Peyer's patch (tissue), 4 donors: Measurements from ENCODE around the gene SLC44A5.

Experiments used
- CTCF ChIP-seq, 6 experiments: fragments of 450-650 bp in 4 of 6; fragments of 200-600 bp in 2 of 6; sonication (generic) in 1 of 6; IDR thresholded peaks; one replicate each; pipeline ENCODE4 v1.5.1; 2017 to 2019; ENCODE audit warnings: antibody characterized with exemption in 6 of 6, mild to moderate bottlenecking in 3 of 6, moderate library complexity in 1 of 6
- POLR2A ChIP-seq, 2 donors: fragments of 450-650 bp; IDR thresholded peaks; one replicate each; pipeline ENCODE4 v1.5.1; 2017; ENCODE audit warnings: antibody characterized with exemption in 2 of 2, mild to moderate bottlenecking in 2 of 2, moderate library complexity in 2 of 2

DNA sequence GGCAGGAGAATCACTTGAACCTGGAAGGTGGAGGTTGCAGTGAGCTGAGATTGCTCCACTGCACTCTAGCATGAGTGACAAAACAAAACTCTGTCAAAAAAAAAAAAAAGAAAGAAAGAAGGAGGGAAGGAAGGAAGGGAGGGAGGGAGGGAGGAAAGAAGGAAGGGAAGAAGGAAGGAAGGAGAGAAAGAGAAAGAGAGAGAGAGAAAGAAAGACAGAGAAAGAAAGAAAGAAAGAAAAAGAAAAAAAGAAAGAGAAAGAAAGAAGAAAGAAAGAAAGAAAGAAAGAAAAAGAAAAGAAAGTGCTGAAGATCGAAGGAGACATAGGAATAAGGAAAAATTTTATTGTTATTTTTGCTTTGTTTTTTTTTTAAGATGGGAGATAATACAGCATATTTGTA is 166.7 kb downstream of the SLC44A5 start:
- TF ChIP-seq POLR2A (IDR thresholded peaks at IDR 0.05) (no peak), CTCF (IDR thresholded peaks at IDR 0.05) (no peak)
